Measurements from ENCODE around the gene PRSS38. TPM values are rescaled to one million over a fixed set of nuclear protein-coding genes. Genes with fewer than 3 reads are reported as not detected.
"Not testable (repeated sequence)": the region's sequence is repeated elsewhere in the genome, so short reads cannot be mapped to it uniquely, and the experiment has no call there.

The PRSS38 gene
- total RNA-seq, 1 experiment from 2014 or later = not detected

DNA sequence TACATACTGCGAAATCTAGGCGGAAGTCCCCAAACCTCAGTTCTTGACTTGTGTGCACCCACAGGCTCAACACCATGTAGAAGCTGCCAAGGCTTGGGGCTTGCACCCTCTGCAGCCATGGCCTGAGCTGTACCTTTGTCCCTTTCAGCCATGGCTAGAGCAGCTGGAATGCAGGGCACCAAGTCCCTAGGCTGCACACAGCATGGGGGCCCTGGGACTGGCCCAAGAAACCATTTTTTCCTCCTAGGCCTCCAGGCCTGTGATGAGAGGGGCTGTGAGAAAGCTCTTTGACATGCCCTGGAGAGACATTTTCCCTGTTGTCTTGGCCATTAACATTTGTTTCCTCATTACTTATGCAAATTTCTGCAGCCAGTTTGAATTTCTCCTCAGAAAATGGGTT is 1.5 kb upstream of the PRSS38 start:
- H3K4me3 ChIP-seq = no peak overlapping the region
- H3K4me1 ChIP-seq (replicated peaks) = no peaks in the 10 kb centered on the region
- peaks cover 4% of the 10 kb centered on the region; the same call in 1 of the 2 replicates for H3K9me3 ChIP-seq (replicated peaks)
- H3K27me3 ChIP-seq (replicated peaks) = peaks cover 2% of the 10 kb centered on the region; the same call in 1 of the 2 replicates
- no peak overlapping the region for H3K27ac ChIP-seq
- DNase-seq (ENCODE audit: low read depth in 1 of 2, low spot score in 2 of 2) = no peak
- H3K36me3 ChIP-seq = no peaks in the 10 kb centered on the region

DNA sequence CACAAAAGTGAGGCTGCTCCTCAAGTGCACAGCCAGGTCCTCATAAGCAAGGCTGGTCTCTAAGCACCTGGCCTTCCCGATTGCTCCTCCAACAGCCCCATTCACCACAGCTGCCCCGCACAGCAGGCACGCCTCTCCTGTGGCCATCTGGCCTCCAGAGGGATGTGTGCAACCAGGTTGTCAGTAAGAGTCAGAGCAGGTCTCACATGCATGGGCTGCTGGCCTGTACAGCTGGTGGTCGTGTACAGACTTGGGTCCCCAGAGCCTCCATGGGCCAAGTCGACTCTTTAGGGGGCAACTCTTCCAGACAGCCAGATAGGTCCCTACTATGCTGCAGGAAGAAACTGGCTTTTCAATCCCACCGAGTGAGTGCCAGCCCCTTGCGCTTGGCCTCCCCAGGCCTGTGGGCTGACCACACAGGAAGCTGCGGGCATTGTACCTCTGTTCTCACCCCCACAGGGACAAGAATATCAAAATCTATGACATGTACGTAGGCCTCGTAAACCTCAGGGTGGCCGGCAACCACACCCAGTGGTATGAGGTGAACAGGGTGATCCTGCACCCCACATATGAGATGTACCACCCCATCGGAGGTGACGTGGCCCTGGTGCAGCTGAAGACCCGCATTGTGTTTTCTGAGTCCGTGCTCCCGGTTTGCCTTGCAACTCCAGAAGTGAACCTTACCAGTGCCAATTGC is 1.4 kb downstream of the PRSS38 start:
- no peak overlapping the region for H3K27ac ChIP-seq
- no peak for DNase-seq (ENCODE audit: low read depth in 1 of 2, low spot score in 2 of 2)

DNA sequence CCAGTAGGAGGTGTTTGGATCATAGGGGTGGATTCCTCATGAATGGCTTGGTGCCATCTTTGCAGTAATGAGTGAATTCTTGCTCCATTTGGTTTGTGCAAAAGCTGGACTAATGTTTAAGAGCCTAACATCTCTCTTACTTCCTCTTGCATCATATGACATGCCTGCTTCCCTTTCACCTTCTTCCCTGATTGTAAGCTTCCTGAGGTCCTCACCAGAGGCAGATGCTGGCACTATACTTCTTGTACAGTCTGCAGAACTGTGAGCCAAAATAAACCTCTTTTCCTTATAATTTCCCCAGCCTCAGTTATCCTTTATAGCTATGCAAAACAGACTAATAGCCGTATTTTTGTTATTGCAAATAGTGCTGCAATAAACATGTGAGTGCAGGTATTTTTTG is 8.1 kb downstream of the PRSS38 start:
- no peak for DNase-seq (ENCODE audit: low read depth in 1 of 2, low spot score in 2 of 2)
- Histone ChIP-seq H3K36me3 (no peaks in the 10 kb centered on the region), H3K4me3 (no peak overlapping the region), H3K4me1 (replicated peaks) (no peaks in the 10 kb centered on the region), H3K9me3 (replicated peaks) (0 out of 2 replicates have a peak, but pooled peaks cover 3% of the 10 kb centered on the region), H3K27me3 (replicated peaks) (peaks cover 4% of the 10 kb centered on the region; the same call in 1 of the 2 replicates), H3K27ac (no peak overlapping the region)

More for the DNA sequence above, 1.4 kb downstream of the PRSS38 start:
- Histone ChIP-seq H3K4me1 (replicated peaks) (no peaks in the 10 kb centered on the region), H3K4me3 (no peak overlapping the region), H3K9me3 (replicated peaks) (peaks cover 4% of the 10 kb centered on the region; the same call in 1 of the 2 replicates), H3K27me3 (replicated peaks) (peaks cover 4% of the 10 kb centered on the region; the same call in 1 of the 2 replicates), H3K36me3 (no peaks in the 10 kb centered on the region)

DNA sequence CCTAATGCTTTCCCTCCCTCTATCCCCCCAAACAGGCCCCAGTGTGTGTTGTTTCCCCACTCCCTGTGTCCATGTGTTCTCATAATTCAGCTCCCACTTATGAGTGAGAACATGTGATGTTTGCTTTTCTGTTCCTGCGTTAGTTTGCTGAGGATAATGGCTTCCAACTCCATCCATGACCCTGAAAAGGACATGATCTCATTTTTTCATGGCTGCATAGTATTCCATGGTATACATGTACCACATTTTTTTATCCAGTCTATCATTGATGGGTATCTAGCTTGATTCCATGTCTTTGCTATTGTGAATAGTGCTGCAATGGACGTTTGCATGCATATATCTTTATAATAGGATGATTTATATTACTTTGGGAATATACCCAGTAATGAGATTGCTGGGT is 8.7 kb downstream of the PRSS38 start:
- Histone ChIP-seq H3K4me3 (no peak overlapping the region), H3K27me3 (replicated peaks) (no peaks in the 10 kb centered on the region), H3K36me3 (no peaks in the 10 kb centered on the region), H3K9me3 (replicated peaks) (0 out of 2 replicates have a peak, but pooled peaks cover 3% of the 10 kb centered on the region), H3K27ac (no peak overlapping the region), H3K4me1 (replicated peaks) (no peaks in the 10 kb centered on the region)
- DNase-seq (ENCODE audit: low read depth in 1 of 2, low spot score in 2 of 2) = no peak

DNA sequence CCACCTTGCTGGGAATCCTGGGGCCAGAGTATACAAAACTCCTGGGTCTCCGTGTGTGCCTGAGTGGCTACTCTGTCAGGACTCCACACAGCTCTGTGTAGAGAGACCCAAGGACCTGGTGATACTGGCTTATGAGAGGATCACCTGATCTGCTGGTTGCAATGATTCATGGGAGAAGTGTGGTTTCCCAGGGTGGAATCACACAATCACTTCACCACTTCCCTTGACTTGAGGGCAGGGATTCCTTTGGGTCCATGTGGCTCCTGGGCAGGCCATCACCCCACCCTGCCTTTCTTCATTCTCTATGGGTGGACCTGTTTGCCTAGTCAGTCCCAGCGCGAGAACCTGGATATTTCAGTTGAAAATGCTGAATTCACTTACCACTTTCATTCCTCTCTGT is 13.3 kb downstream of the PRSS38 start:
- H3K4me3 ChIP-seq = no peak overlapping the region
- no peaks in the 10 kb centered on the region for H3K4me1 ChIP-seq (replicated peaks)
- no peaks in the 10 kb centered on the region for H3K36me3 ChIP-seq
- H3K27ac ChIP-seq = no peak overlapping the region
- no peaks in the 10 kb centered on the region for H3K27me3 ChIP-seq (replicated peaks)
- no peak for DNase-seq (ENCODE audit: low read depth in 1 of 2, low spot score in 2 of 2)
- 0 out of 2 replicates have a peak, but pooled peaks cover 3% of the 10 kb centered on the region for H3K9me3 ChIP-seq (replicated peaks)

DNA sequence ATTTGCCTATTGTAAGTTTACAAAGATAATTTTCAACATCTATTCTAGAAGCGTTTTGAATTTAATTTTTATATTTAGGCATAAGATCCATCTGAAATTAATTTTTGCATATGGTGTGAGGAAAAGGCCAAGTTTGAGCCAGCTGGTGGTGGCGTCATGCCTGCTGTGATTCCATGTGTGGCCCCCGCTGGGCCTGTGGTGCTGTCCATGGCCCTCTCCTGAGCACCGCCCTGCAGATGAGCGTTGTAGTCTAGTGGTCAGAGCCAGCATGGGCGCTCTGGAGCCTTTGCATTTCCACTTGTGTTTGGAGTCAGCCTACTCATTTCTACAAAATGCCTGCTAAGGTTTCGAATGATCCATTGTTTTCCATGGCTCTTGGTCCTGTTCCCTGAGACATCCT is 22.7 kb downstream of the PRSS38 start:
- no peaks in the 10 kb centered on the region for H3K27me3 ChIP-seq (replicated peaks)
- H3K4me3 ChIP-seq = no peak overlapping the region
- no peak for DNase-seq (ENCODE audit: low read depth in 1 of 2, low spot score in 2 of 2)
- H3K4me1 ChIP-seq (replicated peaks) = no peaks in the 10 kb centered on the region
- H3K27ac ChIP-seq = no peak overlapping the region
- no peaks in the 10 kb centered on the region for H3K36me3 ChIP-seq
- H3K9me3 ChIP-seq (replicated peaks) = no peaks in the 10 kb centered on the region

DNA sequence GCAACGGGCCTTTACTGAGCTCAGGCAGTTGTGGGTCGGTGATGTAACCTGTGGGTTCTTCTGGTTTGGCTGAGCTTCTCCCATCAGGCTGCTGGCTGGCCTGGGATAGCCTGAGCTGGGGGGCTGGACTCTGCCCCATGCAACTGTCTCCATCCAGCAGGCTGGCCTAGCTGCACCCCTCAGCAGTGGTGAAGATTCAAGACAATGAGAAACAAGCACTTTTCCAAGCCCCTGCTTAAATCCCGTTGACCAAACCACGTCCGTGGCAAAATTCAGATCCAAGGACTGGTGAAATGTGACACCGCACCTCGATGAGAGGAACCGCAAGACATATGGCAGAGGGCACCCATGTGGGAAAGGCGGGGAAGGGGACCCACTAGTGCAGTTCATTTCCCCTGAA is 25.6 kb downstream of the PRSS38 start:
- Histone ChIP-seq H3K27ac (no peak overlapping the region), H3K36me3 (no peaks in the 10 kb centered on the region), H3K4me1 (replicated peaks) (no peaks in the 10 kb centered on the region), H3K9me3 (replicated peaks) (no peaks in the 10 kb centered on the region; the same call in 1 of the 2 replicates), H3K27me3 (replicated peaks) (no peaks in the 10 kb centered on the region), H3K4me3 (no peak overlapping the region)
- DNase-seq (ENCODE audit: low read depth in 1 of 2, low spot score in 2 of 2) = no peak

DNA sequence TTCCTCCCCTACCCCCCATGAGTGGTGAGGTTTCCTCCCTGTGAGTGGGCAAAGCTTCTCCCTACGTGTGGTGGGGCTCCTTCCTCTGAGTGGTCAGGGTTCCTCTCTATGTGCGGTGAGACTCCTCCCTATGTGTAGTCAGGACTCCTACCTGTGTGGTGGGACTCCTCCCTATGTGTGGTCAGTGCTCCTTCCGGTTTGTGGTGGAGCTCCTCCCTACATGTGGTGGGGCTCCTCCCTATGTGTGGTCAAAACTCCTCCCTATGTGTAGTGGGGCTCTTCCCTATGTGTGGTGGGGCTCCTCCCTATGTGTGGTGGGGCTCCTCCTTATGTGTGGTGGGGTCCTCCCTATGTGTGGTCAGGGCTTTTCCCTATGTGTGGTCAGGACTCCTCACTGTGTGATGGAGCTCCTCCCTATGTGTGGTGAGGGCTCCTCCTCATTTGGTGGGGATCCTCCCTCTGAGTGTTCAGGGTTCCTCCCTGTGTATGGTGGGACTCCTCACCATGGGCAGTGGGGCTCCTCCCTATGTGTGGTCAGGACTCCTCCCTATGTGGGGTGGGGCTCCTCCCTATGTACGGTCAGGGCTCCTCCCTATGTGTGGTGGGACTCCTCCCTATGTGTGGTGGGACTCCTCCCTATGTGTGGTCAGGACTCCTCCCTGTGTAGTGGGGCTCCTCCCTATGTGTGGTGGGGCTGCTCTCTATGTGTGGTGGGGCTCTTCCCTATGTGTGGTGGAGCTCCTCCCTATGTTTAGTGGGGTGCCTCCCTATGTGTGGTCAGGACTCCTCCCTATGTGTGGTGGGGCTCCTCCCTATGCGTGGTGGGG is 29.1 kb downstream of the PRSS38 start:
- no peak for DNase-seq (ENCODE audit: low read depth in 1 of 2, low spot score in 2 of 2)
- Histone ChIP-seq H3K27ac (no peak overlapping the region), H3K27me3 (replicated peaks) (no peaks in the 10 kb centered on the region), H3K9me3 (replicated peaks) (no peaks in the 10 kb centered on the region; the same call in 1 of the 2 replicates), H3K4me3 (no peak overlapping the region), H3K4me1 (replicated peaks) (no peaks in the 10 kb centered on the region), H3K36me3 (no peaks in the 10 kb centered on the region)

DNA sequence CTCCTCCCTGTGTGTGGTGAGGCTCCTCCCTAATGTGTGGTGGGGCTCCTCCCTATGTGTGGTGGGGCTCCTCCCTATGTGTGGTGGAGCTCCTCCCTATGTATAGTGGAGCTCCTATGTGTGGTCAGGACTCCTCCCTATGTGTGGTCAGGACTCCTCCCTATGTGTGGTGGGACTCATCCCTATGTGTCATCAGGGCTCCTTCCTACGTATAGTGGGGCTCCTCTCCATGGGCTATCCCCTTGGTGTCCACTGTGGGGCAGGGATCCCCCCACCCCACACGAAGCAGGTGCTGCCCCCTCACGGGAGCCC is 29.6 kb downstream of the PRSS38 start:
- Histone ChIP-seq H3K27me3 (replicated peaks) (no peaks in the 10 kb centered on the region), H3K27ac (no peak overlapping the region), H3K4me1 (replicated peaks) (no peaks in the 10 kb centered on the region), H3K36me3 (no peaks in the 10 kb centered on the region), H3K4me3 (no peak overlapping the region), H3K9me3 (replicated peaks) (no peaks in the 10 kb centered on the region; the same call in 1 of the 2 replicates)
- DNase-seq (ENCODE audit: low read depth in 1 of 2, low spot score in 2 of 2) = no peak

DNA sequence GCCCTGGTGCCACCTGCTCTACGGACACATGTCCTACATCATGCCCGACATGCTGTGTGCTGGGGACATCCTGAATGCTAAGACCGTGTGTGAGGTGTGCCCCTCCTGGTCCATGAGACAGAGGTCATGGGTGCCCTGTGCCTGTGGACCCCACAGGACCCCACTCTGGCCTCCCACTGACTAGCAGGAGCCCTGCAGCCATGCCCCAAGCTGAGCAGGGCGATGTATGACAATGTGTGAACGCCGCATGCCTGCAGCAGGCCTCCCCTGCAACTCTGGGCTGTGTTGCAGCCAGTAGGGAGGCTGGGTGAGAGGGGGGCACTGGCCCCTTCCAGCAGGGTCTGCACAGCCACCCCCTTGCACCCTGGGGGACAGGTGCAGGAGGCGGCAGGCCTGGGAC is 30.0 kb downstream of the PRSS38 start:
- Histone ChIP-seq H3K27me3 (replicated peaks) (no peaks in the 10 kb centered on the region), H3K4me3 (no peak overlapping the region), H3K9me3 (replicated peaks) (no peaks in the 10 kb centered on the region; the same call in 1 of the 2 replicates), H3K4me1 (replicated peaks) (no peaks in the 10 kb centered on the region), H3K36me3 (no peaks in the 10 kb centered on the region), H3K27ac (no peak overlapping the region)
- DNase-seq (ENCODE audit: low read depth in 1 of 2, low spot score in 2 of 2) = no peak

DNA sequence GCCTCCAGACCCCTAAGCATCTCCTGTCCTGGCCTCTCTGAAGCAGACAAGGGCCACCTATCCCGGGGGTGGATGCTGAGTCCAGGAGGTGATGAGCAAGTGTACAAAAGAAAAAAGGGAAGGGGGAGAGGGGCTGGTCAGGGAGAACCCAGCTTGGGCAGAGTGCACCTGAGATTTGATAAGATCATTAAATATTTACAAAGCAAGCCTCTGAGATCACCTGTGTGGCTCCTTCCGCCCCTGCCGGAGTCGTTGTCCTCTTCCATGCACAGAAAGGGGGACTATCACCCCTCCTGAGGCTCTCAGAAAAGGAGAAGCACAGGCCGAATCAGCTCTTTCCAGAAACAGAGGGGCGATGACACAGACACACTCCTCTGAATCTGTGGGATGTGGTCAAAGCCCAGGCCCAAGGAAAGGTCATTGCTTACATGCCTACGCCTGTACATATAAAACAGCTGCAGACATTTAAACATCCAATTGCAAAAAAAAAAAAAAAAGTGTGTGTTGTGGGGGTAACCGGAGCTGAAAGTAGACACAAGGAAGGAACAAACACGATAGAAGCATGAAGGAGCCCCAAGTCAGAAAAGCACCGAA is 30.9 kb downstream of the PRSS38 start:
- no peak overlapping the region for H3K27ac ChIP-seq
- no peaks in the 10 kb centered on the region for H3K4me1 ChIP-seq (replicated peaks)
- no peaks in the 10 kb centered on the region for H3K36me3 ChIP-seq
- no peaks in the 10 kb centered on the region; the same call in 1 of the 2 replicates for H3K9me3 ChIP-seq (replicated peaks)
- no peak for DNase-seq (ENCODE audit: low read depth in 1 of 2, low spot score in 2 of 2)
- H3K4me3 ChIP-seq = no peak overlapping the region
- no peaks in the 10 kb centered on the region for H3K27me3 ChIP-seq (replicated peaks)

DNA sequence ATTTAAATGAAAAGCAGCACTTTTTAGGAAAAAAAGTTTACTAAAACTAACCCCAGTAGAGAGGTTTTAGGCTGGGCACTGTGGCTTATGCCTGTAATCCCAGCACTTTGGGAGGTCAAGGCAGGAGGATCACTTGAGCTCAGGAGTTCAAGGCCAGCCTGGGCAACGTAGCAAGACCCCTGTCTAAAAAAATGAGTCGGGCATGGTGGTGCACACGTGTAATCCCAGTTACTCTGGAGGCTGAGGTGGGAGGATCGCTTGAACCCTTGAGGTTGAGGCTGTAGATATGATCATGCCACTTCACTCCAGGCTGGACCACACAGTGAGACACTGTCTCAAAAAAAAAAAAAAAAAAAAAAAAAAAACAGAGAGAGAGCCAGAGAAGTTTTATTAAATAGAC is 31.6 kb downstream of the PRSS38 start:
- not testable (repeated sequence) for H3K4me3 ChIP-seq; H3K36me3 ChIP-seq; DNase-seq (ENCODE audit: low read depth in 1 of 2, low spot score in 2 of 2); H3K4me1 ChIP-seq (replicated peaks); H3K9me3 ChIP-seq (replicated peaks); H3K27ac ChIP-seq; H3K27me3 ChIP-seq (replicated peaks)

DNA sequence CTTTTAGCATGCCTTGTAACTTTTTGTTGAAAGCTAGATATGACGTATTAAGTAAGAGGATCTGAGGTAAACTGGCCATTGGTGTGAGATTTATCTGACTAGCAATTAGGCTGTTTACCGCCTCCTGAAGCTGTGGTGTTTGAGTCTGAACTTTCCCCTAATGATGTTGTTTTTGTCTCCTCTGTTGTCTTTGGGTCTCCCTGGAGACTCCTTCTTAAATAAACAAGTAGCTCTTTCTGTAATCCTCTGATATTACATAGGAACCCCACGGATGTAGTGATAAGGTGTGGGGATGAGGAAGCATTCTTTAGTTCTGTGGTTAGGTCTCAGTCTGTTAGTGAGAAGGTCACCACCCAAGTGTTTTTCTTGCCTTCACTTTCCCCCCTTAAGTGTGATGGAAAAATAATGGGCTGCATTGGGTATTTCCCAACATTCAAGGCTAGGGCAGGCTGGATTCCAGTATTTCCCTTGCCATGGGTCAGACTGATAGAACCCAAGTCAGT is 33.0 kb downstream of the PRSS38 start:
- Histone ChIP-seq H3K9me3 (replicated peaks) (no peaks in the 10 kb centered on the region; the same call in 1 of the 2 replicates), H3K27ac (no peak overlapping the region), H3K27me3 (replicated peaks) (no peaks in the 10 kb centered on the region), H3K4me1 (replicated peaks) (no peaks in the 10 kb centered on the region), H3K36me3 (no peaks in the 10 kb centered on the region), H3K4me3 (no peak overlapping the region)
- no peak for DNase-seq (ENCODE audit: low read depth in 1 of 2, low spot score in 2 of 2)

DNA sequence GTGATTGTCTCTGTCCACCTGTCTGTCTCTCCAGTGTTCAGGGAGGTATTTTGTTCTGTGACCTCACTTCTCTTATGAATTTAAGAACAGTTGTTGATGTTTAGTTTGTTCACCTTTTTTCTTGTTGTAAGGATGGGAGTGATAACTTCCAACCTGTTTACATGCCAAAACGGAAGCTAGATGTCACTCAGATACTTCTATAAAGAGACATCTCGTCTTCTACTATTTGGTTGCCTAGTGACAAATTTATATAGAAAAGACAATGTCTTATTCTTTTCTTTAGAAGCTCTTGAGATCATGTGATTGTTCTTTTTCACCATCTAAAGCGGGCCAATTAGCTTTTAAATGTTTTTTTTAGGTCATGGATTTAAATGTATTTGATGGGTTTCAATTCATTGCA is 33.8 kb downstream of the PRSS38 start:
- no peak overlapping the region for H3K4me3 ChIP-seq

More for the DNA sequence above, 33.8 kb downstream of the PRSS38 start:
- Histone ChIP-seq H3K27ac (no peak overlapping the region), H3K36me3 (no peaks in the 10 kb centered on the region), H3K9me3 (replicated peaks) (no peaks in the 10 kb centered on the region; the same call in 1 of the 2 replicates), H3K4me1 (replicated peaks) (no peaks in the 10 kb centered on the region), H3K27me3 (replicated peaks) (no peaks in the 10 kb centered on the region)
- no peak for DNase-seq (ENCODE audit: low read depth in 1 of 2, low spot score in 2 of 2)
